GM18858 (cell line): ENCODE results near the gene COL19A1.

ENCODE experiments used
- ATAC-seq: cut with Tn5 transposase; IDR thresholded peaks from one replicate; pipeline ENCODE4 v1.9.1; 2021; ENCODE audit not compliant: unreplicated experiment

Gene COL19A1

GRCh38 chr6:70216767-70217166, 350.4 kb downstream of the COL19A1 start:
- ATAC-seq = no peak

- ATAC-seq = no peak
Observed at GRCh38 chr6:70219943-70220613, 353.7 kb downstream of the COL19A1 start.

GRCh38 chr6:70221025-70221714, 354.8 kb downstream of the COL19A1 start:
- ATAC-seq = peak; percentile 68

GRCh38 chr6:70221715-70222438, 355.5 kb downstream of the COL19A1 start:
- ATAC-seq = no peak

- ATAC-seq = no peak
Observed at GRCh38 chr6:70222439-70222749, 356.0 kb downstream of the COL19A1 start.

- no peak for ATAC-seq
Observed at GRCh38 chr6:70225055-70225454, 358.7 kb downstream of the COL19A1 start.

- ATAC-seq = no peak
Observed at GRCh38 chr6:70231311-70231710, 365.0 kb downstream of the COL19A1 start.

GRCh38 chr6:70234561-70235236, 368.3 kb downstream of the COL19A1 start:
- ATAC-seq = no peak

- no peak for ATAC-seq
Observed at GRCh38 chr6:70236343-70236742, 370.0 kb downstream of the COL19A1 start.

- no peak for ATAC-seq
Observed at GRCh38 chr6:70241031-70241430, 374.7 kb downstream of the COL19A1 start.

GRCh38 chr6:70241991-70242420, 375.6 kb downstream of the COL19A1 start:
- ATAC-seq = no peak

GRCh38 chr6:70246118-70246517, 379.8 kb downstream of the COL19A1 start:
- ATAC-seq = no peak

GRCh38 chr6:70252604-70253003, 386.2 kb downstream of the COL19A1 start:
- no peak for ATAC-seq

- no peak for ATAC-seq
Observed at GRCh38 chr6:70253923-70254322, 387.6 kb downstream of the COL19A1 start.

GRCh38 chr6:70254784-70255183, 388.4 kb downstream of the COL19A1 start:
- no peak for ATAC-seq

- ATAC-seq = no peak
Observed at GRCh38 chr6:70257768-70258273, 391.5 kb downstream of the COL19A1 start.

- no peak for ATAC-seq
Observed at GRCh38 chr6:70258483-70258882, 392.1 kb downstream of the COL19A1 start.
